Activated CD8-positive, alpha-beta T cell treated with anti-CD3 and anti-CD28 coated beads for 36 hours (primary cell): Measurements from ENCODE around the gene TRAPPC6A. TPM values are rescaled to one million over a fixed set of nuclear protein-coding genes. Genes with fewer than 3 reads are reported as not detected.

ENCODE experiments used
- ATAC-seq: fragments of 200-7000 bp; cut with Tn5 transposase; one replicate; pipeline ENCODE4 v1.10.0; 2021; ENCODE audit warnings: mild to moderate bottlenecking, moderate library complexity
- CTCF ChIA-PET: fragments of 350-600 bp; sonication (Branson Sonifier 250); formaldehyde crosslinking; loops from one replicate; lab custom pipeline; 2021; ENCODE audit warnings: antibody characterized with exemption; lab: Charles Lee
- POLR2A ChIA-PET: fragments of 350-600 bp; sonication (Branson Sonifier 250); formaldehyde crosslinking; loops from one replicate; lab custom pipeline; 2021; ENCODE audit warnings: antibody characterized with exemption; lab: Charles Lee
- DNase-seq: peaks from one replicate; pipeline ENCODE4 v3.0.0-alpha.2; 2020
- H3K27ac Mint-ChIP-seq: one replicate; pipeline ENCODE4 v1.8.0; 2021; ENCODE audit warnings: mild to moderate bottlenecking, mixed read lengths
- H3K27me3 Mint-ChIP-seq: one replicate; pipeline ENCODE4 v1.8.0; 2021; ENCODE audit warnings: mixed read lengths
- H3K36me3 Mint-ChIP-seq: one replicate; pipeline ENCODE4 v1.8.0; 2021; ENCODE audit warnings: low read depth, mixed read lengths
- H3K4me1 Mint-ChIP-seq: one replicate; pipeline ENCODE4 v1.8.0; 2021; ENCODE audit warnings: low read depth, mixed read lengths
- H3K4me3 Mint-ChIP-seq: one replicate; pipeline ENCODE4 v1.8.0; 2021; ENCODE audit warnings: mild to moderate bottlenecking, moderate library complexity, mixed read lengths
- H3K9me3 Mint-ChIP-seq: one replicate; pipeline ENCODE4 v1.8.0; 2021; ENCODE audit warnings: mixed read lengths
- CTCF ChIP-seq: fragments of 200-600 bp; IDR thresholded peaks from one replicate; pipeline ENCODE4 v1.8.0; 2022; ENCODE audit warnings: antibody characterized with exemption, mild to moderate bottlenecking
- intact Hi-C: fragments of 100-400 bp; cut with micrococcal nuclease; formaldehyde crosslinking; loops from one replicate; pipeline ENCODE4 v1.10.0; 2022
- total RNA-seq, 2 experiments: library from RNA; stranded (reverse); gene quantifications; one replicate each; pipeline ENCODE4 v1.2.3, GENCODE V29; 2021

The TRAPPC6A gene
- total RNA-seq, 2 experiments from 2014 or later: 27.3 to 28.8 TPM

- H3K4me3 Mint-ChIP-seq: no peak overlapping the region
- POLR2A ChIA-PET: interaction anchor here (0.6 to 1.2 kb wide), 3 partner anchors 8 to 1561 kb away, joined by 3 to 5 read pairs (median 3); partner anchors contain the start of genes BLOC1S3 and TRAPPC6A
- intact Hi-C loops: no loop called here
Observed at GRCh38 chr19:45170146-45171106, 7.6 kb downstream of the TRAPPC6A start.

GRCh38 chr19:45169602-45170001, 8.4 kb downstream of the TRAPPC6A start:
- no peak for ATAC-seq
- no peaks in the 10 kb centered on the region for H3K9me3 Mint-ChIP-seq
- H3K27me3 Mint-ChIP-seq: no peaks in the 10 kb centered on the region
- no peak for DNase-seq
- H3K4me3 Mint-ChIP-seq: no peak overlapping the region
- H3K36me3 Mint-ChIP-seq: no peaks in the 10 kb centered on the region
- H3K4me1 Mint-ChIP-seq: peaks cover 31% of the 10 kb centered on the region
- H3K27ac Mint-ChIP-seq: peak overlapping the region; percentile 49
- ChIA-PET POLR2A (interaction anchor here (1.1 kb wide), 1 partner anchor 9 kb away, joined by 5 read pairs; the partner anchor contains the start of genes BLOC1S3 and TRAPPC6A), CTCF (interaction anchor here (1.3 to 1.6 kb wide), 2 partner anchors 9 to 44 kb away, joined by 3 to 4 read pairs; partner anchors contain the start of genes BLOC1S3 and TRAPPC6A)
- TF ChIP-seq CTCF: no peak
- intact Hi-C loops: no loop called here

More at GRCh38 chr19:45170146-45171106, 7.6 kb downstream of the TRAPPC6A start:
- no peak for TF ChIP-seq CTCF
- Mint-ChIP-seq H3K27ac (peak overlapping the region; percentile 90), H3K27me3 (no peaks in the 10 kb centered on the region), H3K36me3 (no peaks in the 10 kb centered on the region), H3K9me3 (no peaks in the 10 kb centered on the region), H3K4me1 (peaks cover 31% of the 10 kb centered on the region)
- CTCF ChIA-PET: interaction anchor here (1.3 to 1.6 kb wide), 2 partner anchors 8 to 45 kb away, joined by 3 to 4 read pairs; partner anchors contain the start of genes BLOC1S3 and TRAPPC6A
- DNase-seq (no peak), ATAC-seq (no peak)

- H3K4me3 Mint-ChIP-seq: no peak overlapping the region
- H3K9me3 Mint-ChIP-seq: no peaks in the 10 kb centered on the region
- H3K4me1 Mint-ChIP-seq: peaks cover 34% of the 10 kb centered on the region
- no peaks in the 10 kb centered on the region for H3K36me3 Mint-ChIP-seq
- TF ChIP-seq CTCF: no peak
- no peaks in the 10 kb centered on the region for H3K27me3 Mint-ChIP-seq
- no peak overlapping the region for H3K27ac Mint-ChIP-seq
- CTCF ChIA-PET: interaction anchor here (1.3 kb wide), 1 partner anchor 9 kb away, joined by 3 read pairs; the partner anchor contains the start of genes BLOC1S3 and TRAPPC6A
- DNase-seq: no peak
- POLR2A ChIA-PET: no interaction called here
- no peak for ATAC-seq
- intact Hi-C loops: no loop called here
Observed at GRCh38 chr19:45168767-45169351, 9.2 kb downstream of the TRAPPC6A start.

GRCh38 chr19:45166723-45167252, 11.2 kb downstream of the TRAPPC6A start:
- no peaks in the 10 kb centered on the region for H3K36me3 Mint-ChIP-seq
- H3K4me1 Mint-ChIP-seq: peaks cover 26% of the 10 kb centered on the region
- H3K27me3 Mint-ChIP-seq: no peaks in the 10 kb centered on the region
- no peak for TF ChIP-seq CTCF
- no peak overlapping the region for H3K27ac Mint-ChIP-seq
- intact Hi-C loops: no loop called here
- ATAC-seq: no peak
- H3K9me3 Mint-ChIP-seq: no peaks in the 10 kb centered on the region
- ChIA-PET CTCF (interaction anchor here (0.9 to 1.2 kb wide), 2 partner anchors 14 to 20 kb away, joined by 3 read pairs; no protein-coding TSS in a partner anchor), POLR2A (interaction anchor here (0.7 to 1.3 kb wide), 4 partner anchors 11 to 75 kb away, joined by 3 read pairs; no protein-coding TSS in a partner anchor)
- DNase-seq: no peak
- no peak overlapping the region for H3K4me3 Mint-ChIP-seq
